Measurements from ENCODE around the gene SYNPO2. TPM values are rescaled to one million over a fixed set of nuclear protein-coding genes. Genes with fewer than 3 reads are reported as not detected.

The SYNPO2 gene
- total and polyA plus RNA-seq, 10 of the 15 experiments (the other 5 are each of a cell fraction or from before 2014, with no cell fraction given), result 0.04 to 0.34 (median 0.28) TPM

DNA sequence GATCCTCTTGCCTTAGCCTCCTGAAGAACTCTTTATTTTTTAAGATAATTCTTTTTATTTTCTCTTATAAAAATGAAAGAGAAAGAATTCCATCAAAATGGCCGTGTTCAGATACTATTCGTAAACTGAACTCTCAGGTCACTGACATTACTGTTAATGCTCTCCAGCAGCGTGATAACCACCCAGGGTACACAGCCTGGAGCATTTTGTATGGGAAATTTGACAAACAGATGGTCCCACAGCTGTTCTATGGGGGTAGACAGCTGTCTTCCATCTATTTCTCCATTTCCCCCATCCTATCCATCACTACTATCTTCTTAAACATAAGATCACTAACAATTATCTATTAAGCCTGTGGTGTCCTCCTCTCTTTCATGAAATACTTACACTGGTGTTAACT, 47.8 kb downstream of the SYNPO2 start:
- ATAC-seq, result no peak
- no peak for DNase-seq (ENCODE audit: low read depth, low spot score)
- H3K36me3 ChIP-seq (ENCODE audit: control insufficient read depth in 2 of 2, insufficient read depth in 2 of 2, low read length in 1 of 2), result no peaks in the 10 kb centered on the region
- no peak overlapping the region for H3K4me3 ChIP-seq
- FAIRE-seq, result no peak
- POLR2A ChIA-PET, result no interaction called here
- no peaks in the 10 kb centered on the region for H3K79me2 ChIP-seq (ENCODE audit: control insufficient read depth, insufficient read depth, low read length)
- TF ChIP-seq NFYB (IDR thresholded peaks at IDR 0.05; ENCODE audit: insufficient read depth, low read depth, low read length) (no peak), CHD2 (IDR thresholded peaks at IDR 0.05; ENCODE audit: borderline replicate concordance, low read depth, low read length) (no peak)
- CTCF ChIA-PET, result no interaction called here
- H3K4me2 ChIP-seq (ENCODE audit: control insufficient read depth, insufficient read depth), result no peak overlapping the region
- H4K20me1 ChIP-seq (ENCODE audit: control insufficient read depth, insufficient read depth), result no peaks in the 10 kb centered on the region
- H2AFZ ChIP-seq (ENCODE audit: control insufficient read depth, low read depth, low read length), result no peak overlapping the region
- no peak overlapping the region for H3K27ac ChIP-seq (ENCODE audit: control insufficient read depth, insufficient read depth)
- RAD21 ChIA-PET (ENCODE audit: unreplicated experiment), result no interaction called here
- no peak overlapping the region for H3K9ac ChIP-seq (ENCODE audit: control insufficient read depth, insufficient read depth, low read length)
- 33% methylated on average over 3 of the region's 3 CpGs for WGBS (ENCODE audit: insufficient coverage, insufficient replicate concordance, low lambda C conversion rate, missing lambda C conversion rate)
- H3K4me1 ChIP-seq (ENCODE audit: control insufficient read depth, insufficient read depth, low read length), result no peaks in the 10 kb centered on the region
- intact Hi-C loops (cut with micrococcal nuclease; ENCODE audit: unreplicated experiment) (no loop called here), in situ Hi-C loops (cut with MboI) (no loop called here)
- no TSS peak for BruUV-seq (replicated peaks)
- peaks cover 2% of the 10 kb centered on the region in 2 experiments; a peak in 2 of 4 replicates for H3K27me3 ChIP-seq (replicated peaks in 1 of 2; ENCODE audit: control insufficient read depth in 2 of 2, insufficient read depth in 2 of 2, low read length in 1 of 2)
- H3K9me3 ChIP-seq (replicated peaks; ENCODE audit: control insufficient read depth, insufficient read depth, low read length), result no peaks in the 10 kb centered on the region
- SMC1A ChIA-PET (ENCODE audit: uncharacterized antibody, unreplicated experiment), result no interaction called here

DNA sequence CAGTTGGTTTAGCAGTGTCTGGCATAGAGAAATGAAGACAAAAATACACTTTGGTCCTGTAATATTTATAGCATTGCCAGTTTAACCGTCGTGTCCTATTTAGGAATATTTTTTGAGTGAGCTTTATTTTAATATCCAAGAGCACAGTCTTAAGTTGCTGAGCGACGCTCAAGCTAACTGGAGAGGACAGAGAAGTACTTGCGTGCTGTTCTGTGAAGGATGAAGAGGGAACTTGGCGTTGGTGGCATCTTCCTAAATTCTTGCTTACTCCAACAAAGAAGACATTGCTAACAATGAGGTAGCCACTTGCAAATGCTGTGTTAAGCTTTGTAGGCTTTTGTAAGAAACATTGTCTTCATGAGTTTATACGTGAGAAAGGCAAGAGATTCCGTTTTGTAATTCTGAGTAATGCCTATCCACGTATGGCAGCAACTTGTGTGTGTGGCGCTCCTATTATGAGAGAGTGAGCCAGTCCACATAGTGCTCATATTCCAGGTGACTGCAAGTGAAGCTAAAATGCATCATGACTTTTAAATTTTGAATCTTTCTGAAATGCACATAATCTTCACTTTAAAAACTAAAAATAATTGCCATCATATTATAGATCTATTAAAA, 50.6 kb downstream of the SYNPO2 start:
- in situ Hi-C loops (cut with MboI) (no loop called here), intact Hi-C loops (cut with micrococcal nuclease; ENCODE audit: unreplicated experiment) (no loop called here)
- no peaks in the 10 kb centered on the region for H3K4me1 ChIP-seq (ENCODE audit: control insufficient read depth, insufficient read depth, low read length)
- DNase-seq (ENCODE audit: low read depth, low spot score), result no peak
- FAIRE-seq, result no peak
- H3K79me2 ChIP-seq (ENCODE audit: control insufficient read depth, insufficient read depth, low read length), result no peaks in the 10 kb centered on the region
- H4K20me1 ChIP-seq (ENCODE audit: control insufficient read depth, insufficient read depth), result no peaks in the 10 kb centered on the region
- ChIA-PET SMC1A (ENCODE audit: uncharacterized antibody, unreplicated experiment) (interaction anchor here (0.7 to 0.9 kb wide), 2 partner anchors 11 to 356 kb away, joined by 3 read pairs; no protein-coding TSS in a partner anchor), CTCF (interaction anchor here (0.6 to 1.3 kb wide), 3 partner anchors 10 to 47 kb away, joined by 3 read pairs; no protein-coding TSS in a partner anchor), RAD21 (ENCODE audit: unreplicated experiment) (no interaction called here), POLR2A (no interaction called here)
- no peak overlapping the region for H3K4me2 ChIP-seq (ENCODE audit: control insufficient read depth, insufficient read depth)
- H3K9me3 ChIP-seq (replicated peaks; ENCODE audit: control insufficient read depth, insufficient read depth, low read length), result no peaks in the 10 kb centered on the region
- 56% methylated on average over 10 of the region's 10 CpGs for WGBS (ENCODE audit: insufficient coverage, insufficient replicate concordance, low lambda C conversion rate, missing lambda C conversion rate)
- no TSS peak for BruUV-seq (replicated peaks)
- H3K9ac ChIP-seq (ENCODE audit: control insufficient read depth, insufficient read depth, low read length), result no peak overlapping the region
- no peaks in the 10 kb centered on the region for H3K36me3 ChIP-seq (ENCODE audit: control insufficient read depth in 2 of 2, insufficient read depth in 2 of 2, low read length in 1 of 2)
- H3K27me3 ChIP-seq (replicated peaks in 1 of 2; ENCODE audit: control insufficient read depth in 2 of 2, insufficient read depth in 2 of 2, low read length in 1 of 2), result peaks cover 2 to 3% of the 10 kb centered on the region in 2 experiments; a peak in 2 of 4 replicates
- H2AFZ ChIP-seq (ENCODE audit: control insufficient read depth, low read depth, low read length), result no peak overlapping the region
- H3K27ac ChIP-seq (ENCODE audit: control insufficient read depth, insufficient read depth), result no peak overlapping the region
- TF ChIP-seq SIX5 (IDR thresholded peaks at IDR 0.05; ENCODE audit: low read depth, low read length, severe bottlenecking), result no peak
- TF ChIP-seq, protein P1, sequence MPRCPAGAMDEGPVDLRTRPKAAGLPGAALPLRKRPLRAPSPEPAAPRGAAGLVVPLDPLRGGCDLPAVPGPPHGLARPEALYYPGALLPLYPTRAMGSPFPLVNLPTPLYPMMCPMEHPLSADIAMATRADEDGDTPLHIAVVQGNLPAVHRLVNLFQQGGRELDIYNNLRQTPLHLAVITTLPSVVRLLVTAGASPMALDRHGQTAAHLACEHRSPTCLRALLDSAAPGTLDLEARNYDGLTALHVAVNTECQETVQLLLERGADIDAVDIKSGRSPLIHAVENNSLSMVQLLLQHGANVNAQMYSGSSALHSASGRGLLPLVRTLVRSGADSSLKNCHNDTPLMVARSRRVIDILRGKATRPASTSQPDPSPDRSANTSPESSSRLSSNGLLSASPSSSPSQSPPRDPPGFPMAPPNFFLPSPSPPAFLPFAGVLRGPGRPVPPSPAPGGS (IDR thresholded peaks at IDR 0.05; ENCODE audit: borderline replicate concordance, insufficient read depth, low read depth, low read length, poor library complexity, severe bottlenecking), result peak; percentile 82
- ATAC-seq, result no peak
- no peak overlapping the region for H3K4me3 ChIP-seq

Measured in GM12878 (cell line).